GM06990 (cell line): ENCODE data around the gene ANTXR1.
"Not testable (repeated sequence)": the region's sequence is repeated elsewhere in the genome, so short reads cannot be mapped to it uniquely, and the experiment has no call there.

Source experiments
- DNase-seq: peaks from one replicate; pipeline ENCODE4 v3.0.0-alpha.2; 2011; ENCODE audit not compliant: insufficient read length; ENCODE audit errors: extremely low read depth
- H3K27me3 ChIP-seq: replicated peaks from 2 replicates; pipeline ENCODE4 v1.6.0; 2011; ENCODE audit warnings: low read length; ENCODE audit not compliant: control insufficient read depth, insufficient read depth
- H3K36me3 ChIP-seq: 2 replicates; pipeline ENCODE4 v1.5.1; 2011; ENCODE audit warnings: low read length; ENCODE audit not compliant: control insufficient read depth, insufficient read depth
- H3K4me3 ChIP-seq: replicated peaks from 2 replicates; pipeline ENCODE4 v1.5.1; 2011; ENCODE audit warnings: low read depth, mild to moderate bottlenecking, control low read depth, low read length
- TF ChIP-seq, protein P1 (sequence below): IDR thresholded peaks from 2 replicates; pipeline ENCODE4 v1.5.1; 2011; ENCODE audit warnings: low read length, control low read depth, mild to moderate bottlenecking, inconsistent platforms; ENCODE audit not compliant: insufficient read depth, poor library complexity, severe bottlenecking

The ANTXR1 gene

DNA sequence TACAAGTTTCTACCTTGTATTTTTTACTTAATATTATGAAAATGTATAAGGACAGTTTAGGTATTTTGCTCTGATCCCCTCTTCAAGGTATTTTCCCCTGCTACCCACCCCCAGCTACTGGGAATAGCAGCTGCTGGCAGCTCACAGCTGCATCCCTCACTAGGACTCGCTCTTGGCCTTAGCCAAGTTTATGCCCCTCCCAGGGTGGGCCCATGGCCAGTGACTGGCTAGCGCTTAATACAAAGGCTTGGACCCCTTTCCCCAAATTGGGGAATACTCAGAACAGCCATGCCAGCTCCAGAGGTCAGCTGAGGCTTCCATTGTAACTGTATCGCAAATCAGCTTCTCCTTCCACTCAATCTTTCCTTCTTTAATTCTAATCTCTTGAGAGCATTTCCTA is 242.8 kb downstream of the ANTXR1 start:
- TF ChIP-seq, protein P1, sequence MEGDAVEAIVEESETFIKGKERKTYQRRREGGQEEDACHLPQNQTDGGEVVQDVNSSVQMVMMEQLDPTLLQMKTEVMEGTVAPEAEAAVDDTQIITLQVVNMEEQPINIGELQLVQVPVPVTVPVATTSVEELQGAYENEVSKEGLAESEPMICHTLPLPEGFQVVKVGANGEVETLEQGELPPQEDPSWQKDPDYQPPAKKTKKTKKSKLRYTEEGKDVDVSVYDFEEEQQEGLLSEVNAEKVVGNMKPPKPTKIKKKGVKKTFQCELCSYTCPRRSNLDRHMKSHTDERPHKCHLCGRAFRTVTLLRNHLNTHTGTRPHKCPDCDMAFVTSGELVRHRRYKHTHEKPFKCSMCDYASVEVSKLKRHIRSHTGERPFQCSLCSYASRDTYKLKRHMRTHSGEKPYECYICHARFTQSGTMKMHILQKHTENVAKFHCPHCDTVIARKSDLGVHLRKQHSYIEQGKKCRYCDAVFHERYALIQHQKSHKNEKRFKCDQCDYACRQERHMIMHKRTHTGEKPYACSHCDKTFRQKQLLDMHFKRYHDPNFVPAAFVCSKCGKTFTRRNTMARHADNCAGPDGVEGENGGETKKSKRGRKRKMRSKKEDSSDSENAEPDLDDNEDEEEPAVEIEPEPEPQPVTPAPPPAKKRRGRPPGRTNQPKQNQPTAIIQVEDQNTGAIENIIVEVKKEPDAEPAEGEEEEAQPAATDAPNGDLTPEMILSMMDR = no peak
- Histone ChIP-seq H3K27me3 (no peaks in the 10 kb centered on the region; the same call in 1 of the 2 replicates), H3K4me3 (no peak overlapping the region), H3K36me3 (no peaks in the 10 kb centered on the region)
- DNase-seq = no peak

DNA sequence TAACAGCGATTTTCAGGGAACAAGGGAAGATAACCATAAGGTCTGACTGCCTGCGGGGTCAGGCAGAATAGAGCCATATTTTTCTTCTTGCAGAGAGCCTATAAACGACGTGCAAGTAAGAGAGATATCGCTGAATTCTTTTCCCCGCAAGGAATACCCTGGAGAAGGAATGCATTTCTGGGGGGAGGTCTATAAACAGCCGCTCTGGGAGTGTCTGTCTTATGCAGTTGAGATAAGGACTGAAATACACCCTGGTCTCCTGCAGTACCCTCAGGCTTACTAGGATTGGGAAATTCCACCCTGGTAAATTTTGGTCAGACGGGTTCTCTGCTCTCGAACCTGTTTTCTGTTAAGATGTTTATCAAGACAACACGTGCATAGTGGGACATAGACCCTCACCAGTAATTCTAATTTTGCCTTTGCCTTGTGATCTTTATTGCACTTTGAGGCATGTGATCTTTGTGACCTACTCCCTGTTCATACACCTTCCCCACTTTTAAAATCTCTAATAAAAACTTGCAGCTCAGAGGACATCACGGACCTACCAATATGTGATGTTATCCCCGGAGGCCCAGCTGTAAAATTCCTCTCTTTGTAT is 247.1 kb downstream of the ANTXR1 start:
- not testable (repeated sequence) for H3K4me3 ChIP-seq, H3K27me3 ChIP-seq, DNase-seq, H3K36me3 ChIP-seq

DNA sequence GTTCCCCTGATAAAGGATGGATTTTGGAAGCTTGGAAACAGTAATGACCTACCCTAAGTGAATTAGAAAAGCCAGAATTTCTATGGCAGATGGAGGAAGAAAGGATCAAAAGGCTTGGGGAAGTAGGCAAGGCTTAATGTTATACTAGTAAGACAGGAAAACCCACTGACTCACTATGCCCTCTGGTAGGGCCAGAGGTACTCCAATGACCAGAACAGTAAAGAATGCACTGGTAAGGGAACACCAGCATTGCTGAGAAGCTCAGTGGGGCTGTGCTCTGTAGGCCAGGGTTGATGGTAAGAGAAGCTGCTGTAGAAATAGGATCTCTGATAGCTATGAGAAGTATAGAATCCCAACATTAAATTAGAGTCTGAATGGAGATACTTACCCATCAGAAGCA is 247.7 kb downstream of the ANTXR1 start:
- TF ChIP-seq, protein P1 = no peak
- Histone ChIP-seq H3K27me3 (no peaks in the 10 kb centered on the region), H3K36me3 (no peaks in the 10 kb centered on the region), H3K4me3 (no peak overlapping the region)
- DNase-seq = no peak

DNA sequence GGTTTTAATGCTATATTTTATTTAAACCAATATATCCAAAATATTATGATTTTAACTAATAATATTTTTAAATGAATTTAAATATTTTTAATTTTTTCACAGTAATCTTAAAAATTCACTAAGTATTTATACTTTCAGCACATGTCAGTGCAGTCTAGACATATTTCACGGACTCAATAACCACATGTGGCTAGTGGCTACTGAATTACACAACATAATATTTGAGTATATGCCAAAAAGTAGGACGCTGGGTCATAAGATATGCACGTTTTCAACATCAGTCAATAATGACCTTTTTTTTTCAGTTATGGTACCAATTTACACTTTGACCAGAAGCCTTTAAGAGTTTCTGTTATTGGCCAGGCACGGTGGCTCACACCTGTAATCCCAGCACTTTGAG is 256.4 kb downstream of the ANTXR1 start:
- Histone ChIP-seq H3K4me3 (no peak overlapping the region), H3K36me3 (no peaks in the 10 kb centered on the region), H3K27me3 (no peaks in the 10 kb centered on the region)
- no peak for DNase-seq
- TF ChIP-seq, protein P1 = no peak

DNA sequence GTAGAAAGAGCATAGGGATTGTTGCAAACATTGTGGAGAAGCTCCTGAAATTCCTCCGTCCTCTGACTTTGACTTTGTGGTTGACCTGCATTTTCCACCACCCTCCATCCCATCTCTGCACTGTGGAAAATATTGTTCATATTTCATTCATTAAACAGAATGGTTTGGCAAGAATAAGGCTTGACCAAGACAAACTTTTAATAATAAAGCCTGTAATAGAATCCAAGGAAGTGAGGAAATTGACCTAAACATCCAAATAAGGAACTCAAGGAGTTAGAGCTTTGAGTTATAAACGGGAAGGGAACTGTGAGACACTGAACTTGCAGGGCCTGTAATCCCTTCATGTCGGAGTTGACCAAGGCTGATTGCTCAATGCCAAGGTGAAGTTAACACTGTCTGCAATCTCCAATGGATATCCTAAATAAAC is 258.9 kb downstream of the ANTXR1 start:
- H3K4me3 ChIP-seq = no peak overlapping the region
- no peaks in the 10 kb centered on the region for H3K27me3 ChIP-seq
- no peaks in the 10 kb centered on the region for H3K36me3 ChIP-seq
- TF ChIP-seq, protein P1 = no peak
- no peak for DNase-seq

DNA sequence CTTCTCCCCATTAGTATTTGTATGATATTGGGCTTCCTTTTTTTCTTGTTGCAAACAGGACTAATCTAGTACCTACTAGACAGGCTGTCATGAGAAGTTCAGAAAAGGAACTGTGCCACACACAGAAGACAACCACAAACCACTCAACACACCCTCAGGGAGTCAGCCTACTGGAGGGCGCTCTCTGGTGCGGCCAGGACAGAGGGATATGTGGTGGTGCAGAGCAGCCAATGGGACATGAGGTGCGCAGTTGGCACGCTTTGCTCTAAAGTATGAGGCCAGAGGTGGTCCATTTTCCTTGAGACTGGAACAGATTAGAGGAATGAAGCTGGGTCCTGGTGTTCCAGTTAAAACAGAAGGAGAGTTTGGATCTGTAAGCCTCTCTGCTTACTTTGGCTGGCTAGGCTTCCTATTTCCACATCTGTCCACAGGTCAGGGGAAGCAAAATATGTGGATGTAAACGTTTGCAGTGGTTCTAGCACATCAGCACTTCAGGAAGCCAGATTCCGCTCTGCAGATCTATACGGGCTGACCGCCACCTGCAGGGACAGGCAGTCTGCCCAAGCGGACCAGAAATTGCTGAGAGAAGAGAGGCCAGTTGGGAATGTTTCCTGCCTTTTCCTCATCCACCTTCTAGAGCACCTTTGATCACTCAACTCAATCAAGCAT is 260.0 kb downstream of the ANTXR1 start:
- no peak for DNase-seq
- H3K4me3 ChIP-seq = no peak overlapping the region
- no peaks in the 10 kb centered on the region for H3K27me3 ChIP-seq
- TF ChIP-seq, protein P1 = no peak
- no peaks in the 10 kb centered on the region for H3K36me3 ChIP-seq
